Activated naive CD4-positive, alpha-beta T cell treated with anti-CD3 and anti-CD28 coated beads for 36 hours (primary cell): ENCODE results near the gene DNMT3B. TPM values are rescaled to one million over a fixed set of nuclear protein-coding genes. Genes with fewer than 3 reads are reported as not detected.

Experiments used
- CTCF ChIA-PET: fragments of 350-600 bp; sonication (Branson Sonifier 250); formaldehyde crosslinking; loops from one replicate; lab custom pipeline; 2021; ENCODE audit warnings: antibody characterized with exemption; lab: Charles Lee
- DNase-seq: peaks from one replicate; pipeline ENCODE4 v3.0.0-alpha.2; 2020
- H3K27ac Mint-ChIP-seq: one replicate; pipeline ENCODE4 v1.8.0; 2021; ENCODE audit warnings: mild to moderate bottlenecking, mixed read lengths
- H3K27me3 Mint-ChIP-seq: one replicate; pipeline ENCODE4 v1.8.0; 2021; ENCODE audit warnings: low read depth, mixed read lengths
- H3K36me3 Mint-ChIP-seq: one replicate; pipeline ENCODE4 v1.8.0; 2021; ENCODE audit warnings: low read depth, mixed read lengths
- H3K4me1 Mint-ChIP-seq: one replicate; pipeline ENCODE4 v1.8.0; 2021; ENCODE audit warnings: low read depth, mixed read lengths
- H3K4me3 Mint-ChIP-seq: one replicate; pipeline ENCODE4 v1.8.0; 2021; ENCODE audit warnings: mild to moderate bottlenecking, moderate library complexity, mixed read lengths
- H3K9me3 Mint-ChIP-seq: one replicate; pipeline ENCODE4 v1.8.0; 2021; ENCODE audit warnings: mixed read lengths
- intact Hi-C: fragments of 100-400 bp; cut with micrococcal nuclease; formaldehyde crosslinking; loops from one replicate; pipeline ENCODE4 v1.15.1; 2023
- total RNA-seq, 2 experiments: library from RNA; stranded (reverse); gene quantifications; one replicate each; pipeline ENCODE4 v1.2.3, GENCODE V29; 2021

The DNMT3B gene
- total RNA-seq, 2 experiments from 2014 or later, result 2.0 to 2.2 TPM

DNA sequence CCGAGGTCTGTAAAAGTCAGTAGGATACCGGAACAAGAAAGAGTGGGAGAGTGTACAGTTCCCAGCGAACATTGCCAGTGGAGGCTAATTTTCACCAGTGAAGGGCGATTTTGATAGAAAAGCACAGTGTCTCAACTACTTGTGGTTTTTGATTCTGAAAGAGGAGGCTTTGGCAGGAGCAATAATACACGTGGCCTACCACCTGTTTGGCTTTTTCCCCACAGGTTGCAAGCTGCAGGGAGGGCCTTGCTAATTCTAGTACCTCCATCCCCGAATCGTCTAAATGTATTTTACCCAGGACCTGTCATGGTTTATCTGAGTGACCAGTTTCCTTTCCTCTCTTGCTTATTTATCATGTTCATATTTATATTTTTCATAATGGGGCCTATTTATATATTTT is 93.2 kb downstream of the DNMT3B start:
- intact Hi-C loops, result no loop called here
- no peaks in the 10 kb centered on the region for H3K27me3 Mint-ChIP-seq
- CTCF ChIA-PET, result interaction anchor here (1.0 to 1.2 kb wide), 2 partner anchors 77 to 182 kb away, joined by 3 read pairs; no protein-coding TSS in a partner anchor
- H3K9me3 Mint-ChIP-seq, result no peaks in the 10 kb centered on the region
- peaks cover 10% of the 10 kb centered on the region for H3K4me1 Mint-ChIP-seq
- H3K27ac Mint-ChIP-seq, result no peak overlapping the region
- H3K36me3 Mint-ChIP-seq, result peaks cover 18% of the 10 kb centered on the region
- no peak overlapping the region for H3K4me3 Mint-ChIP-seq
- no peak for DNase-seq

DNA sequence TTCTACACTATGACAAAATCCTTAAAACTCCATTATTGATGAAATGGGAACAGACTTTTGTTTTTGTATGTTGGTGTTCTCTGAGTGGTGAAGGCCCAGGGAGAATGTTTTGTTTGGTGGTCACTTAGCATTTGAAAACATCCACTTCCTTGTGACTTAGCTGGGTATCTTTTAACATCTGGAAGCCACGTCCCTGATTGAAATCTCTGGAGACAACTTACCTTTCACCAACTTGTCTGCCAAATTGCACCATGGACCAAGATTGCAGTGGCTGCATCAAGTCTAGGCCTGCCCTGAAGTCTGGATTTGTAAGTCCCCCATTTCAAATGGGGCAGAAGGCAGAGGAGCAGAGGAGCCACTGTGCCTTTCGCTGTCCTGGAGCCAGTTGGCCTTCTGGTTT is 96.0 kb downstream of the DNMT3B start:
- CTCF ChIA-PET, result no interaction called here
- peaks cover 7% of the 10 kb centered on the region for H3K36me3 Mint-ChIP-seq
- H3K4me3 Mint-ChIP-seq, result no peak overlapping the region
- peak overlapping the region; percentile 5 for H3K27ac Mint-ChIP-seq
- no peaks in the 10 kb centered on the region for H3K9me3 Mint-ChIP-seq
- intact Hi-C loops, result no loop called here
- no peaks in the 10 kb centered on the region for H3K27me3 Mint-ChIP-seq
- no peak for DNase-seq
- peaks cover 10% of the 10 kb centered on the region for H3K4me1 Mint-ChIP-seq

Other genes starting within 250 kb of the DNMT3B start
- 10 to 100 TPM; 24.8 to 29.2 TPM for gene NOL4L, start 177.1 kb upstream of the DNMT3B start, total RNA-seq
- under 1 TPM in 1 of 2 experiments, not detected in 1; 0.07 TPM for gene C20orf203, start 88.4 kb upstream of the DNMT3B start, total RNA-seq
- gene COMMD7, start 18.9 kb upstream of the DNMT3B start, total RNA-seq, result 10 to 100 TPM; 33.8 to 36.6 TPM
- 100 to 1,000 TPM; 119 to 127 TPM for gene MAPRE1, start 57.6 kb downstream of the DNMT3B start, total RNA-seq
- gene EFCAB8, start 96.5 kb downstream of the DNMT3B start, total RNA-seq, result under 1 TPM; 0.45 to 0.57 TPM
- gene SUN5, start 242.0 kb downstream of the DNMT3B start, total RNA-seq, result not detected
- not detected for gene BPIFB2, start 245.3 kb downstream of the DNMT3B start, total RNA-seq